Ovary (tissue), 9 donors: ENCODE data around the gene TRPM3. TPM values are rescaled to one million over a fixed set of nuclear protein-coding genes. Genes with fewer than 3 reads are reported as not detected.

Experiments used
- DNase-seq, 5 donors: peaks; one replicate each; pipeline ENCODE4 v3.0.0-alpha.2; 2019 to 2020
- H3K27ac ChIP-seq, 2 donors: fragments of 200-600 bp; one replicate each; pipeline versions ENCODE4 v1.5.1 to v1.8.0; 2019 to 2022
- H3K27me3 ChIP-seq: fragments of 200-600 bp; one replicate; pipeline ENCODE4 v1.8.0; 2022
- H3K36me3 ChIP-seq: fragments of 200-600 bp; sonication (generic); one replicate; pipeline ENCODE4 v1.5.1; 2019
- H3K4me1 ChIP-seq: one replicate; pipeline ENCODE4 v1.8.1; 2013; ENCODE audit warnings: mild to moderate bottlenecking, moderate library complexity; ENCODE audit not compliant: insufficient read depth
- H3K4me3 ChIP-seq: fragments of 200-600 bp; sonication (generic); one replicate; pipeline ENCODE4 v1.5.1; 2017
- H3K9me3 ChIP-seq, 2 donors: fragments of 200-600 bp in 1 of 2; sonication (generic) in 1 of 2; one replicate each; pipeline versions ENCODE4 v1.5.1 to v1.8.1; 2013 to 2019; ENCODE audit warnings: mild to moderate bottlenecking in 1 of 2, moderate library complexity in 1 of 2
- CTCF ChIP-seq, 3 donors: fragments of 450-650 bp in 2 of 3; fragments of 200-600 bp in 1 of 3; IDR thresholded peaks; one replicate each; pipeline versions ENCODE4 v1.5.1 to v1.8.0; 2016 to 2022; ENCODE audit warnings: antibody characterized with exemption in 3 of 3, mild to moderate bottlenecking in 1 of 3
- EP300 ChIP-seq: sonication (generic); formaldehyde crosslinking; IDR thresholded peaks from one replicate; pipeline ENCODE4 v1.6.1; 2017; ENCODE audit warnings: antibody characterized with exemption
- POLR2A ChIP-seq: fragments of 450-650 bp; IDR thresholded peaks from one replicate; pipeline ENCODE4 v1.6.1; 2017; ENCODE audit warnings: antibody characterized with exemption, mild to moderate bottlenecking, moderate library complexity
- WGBS, 3 donors: extraction: QIAGEN DNeasy Blood & Tissue Kit in 1 of 3; methylation state at CpG; one replicate each; pipeline versions ENCODE4 v1.1.5 to v1.1.7; 2013 to 2017; 5-methylcytosine and 5-hydroxymethylcytosine counted together
- intact Hi-C, 4 donors: fragments of 100-400 bp; cut with DNase I; formaldehyde crosslinking; loops; one replicate each; pipeline versions ENCODE4 v1.11.0 to v1.15.1; 2022 to 2023
- polyA plus RNA-seq, 2 donors: library from polyadenylated mRNA; stranded (reverse); fragments of 200-250 nt in 1 of 2; fragments of 350-450 nt in 1 of 2; fragmentation: Illumina TruSeq in 1 of 2; extraction: RNeasy Lipid Tissue Mini Kit (QIAGEN cat#74804) in 1 of 2; gene quantifications; one replicate each; pipeline ENCODE4 v1.2.3, GENCODE V29; 2013 to 2014
- total RNA-seq, 7 donors: library from RNA; depleted of rRNA in 2 of 7; stranded (reverse); fragments of >200 nt in 2 of 7; fragmentation: NEBNext Ultra II Directional in 3 of 7; extraction: Animal tissue kit (Norgen Biotek cat#: 25700) in 3 of 7; gene quantifications; one replicate each; pipeline versions ENCODE4 v1.1.0 to v1.2.4, GENCODE V29; 2016 to 2023
- donor health status: DM: no; HTN: no; CAD: no; lungs with moderate emphysema.
- donor health status: DM: no; HTN: no; CAD: no.
- donor health status: Bipolar disorder and iron deficiency.
- donor health status: DM: yes; HTN: yes; CAD: no.
- donor health status: DM: no; HTN: no; CAD: no.
- donor health status: DM: yes; HTN: yes; CAD: no.

TRPM3 gene
- total and polyA plus RNA-seq, 9 donors: 0.80 to 18.5 (median 4.6) TPM

GRCh38 chr9:71105192-71105591 lies 16.2 kb downstream of the TRPM3 start:
- H3K27ac ChIP-seq: no peak overlapping the region
- H3K27me3 ChIP-seq: no peaks in the 10 kb centered on the region
- intact Hi-C loops: no loop called here
- no peak for TF ChIP-seq POLR2A
- TF ChIP-seq EP300: no peak
- TF ChIP-seq CTCF (IDR thresholded peaks at IDR 0.05): no peak
- DNase-seq: no peak
- H3K4me3 ChIP-seq: no peak overlapping the region
- no peaks in the 10 kb centered on the region for H3K36me3 ChIP-seq
- no peaks in the 10 kb centered on the region for H3K9me3 ChIP-seq
- no peaks in the 10 kb centered on the region for H3K4me1 ChIP-seq
- WGBS, 3 donors: 77 to 92% (median 85%) methylated on average over 1 of the region's 1 CpG

GRCh38 chr9:71098801-71099200 lies 22.6 kb downstream of the TRPM3 start:
- no peak overlapping the region for H3K4me3 ChIP-seq
- intact Hi-C loops: no loop called here
- DNase-seq: no peak
- no peaks in the 10 kb centered on the region for H3K9me3 ChIP-seq
- no peaks in the 10 kb centered on the region for H3K4me1 ChIP-seq
- no peak overlapping the region for H3K27ac ChIP-seq
- 37 to 42% (median 41%) methylated on average over 2 of the region's 2 CpGs for WGBS, 3 donors
- H3K27me3 ChIP-seq: no peaks in the 10 kb centered on the region
- no peaks in the 10 kb centered on the region for H3K36me3 ChIP-seq
- no peak for TF ChIP-seq POLR2A
- no peak for TF ChIP-seq EP300
- TF ChIP-seq CTCF (IDR thresholded peaks at IDR 0.05): no peak

GRCh38 chr9:71097671-71098070 lies 23.8 kb downstream of the TRPM3 start:
- Histone ChIP-seq H3K27me3 (no peaks in the 10 kb centered on the region), H3K4me1 (no peaks in the 10 kb centered on the region), H3K36me3 (no peaks in the 10 kb centered on the region), H3K9me3 (no peaks in the 10 kb centered on the region), H3K27ac (no peak overlapping the region), H3K4me3 (no peak overlapping the region)
- no peak for TF ChIP-seq EP300
- TF ChIP-seq CTCF (IDR thresholded peaks at IDR 0.05): no peak
- no peak for TF ChIP-seq POLR2A
- no peak for DNase-seq
- intact Hi-C loops: no loop called here

GRCh38 chr9:71096421-71097108 lies 24.9 kb downstream of the TRPM3 start:
- H3K27ac ChIP-seq: no peak overlapping the region
- whole genome bisulfite sequencing, 3 donors: 43 to 58% (median 48%) methylated on average over 5 of the region's 5 CpGs
- intact Hi-C loops: no loop called here
- H3K4me1 ChIP-seq: no peaks in the 10 kb centered on the region
- TF ChIP-seq CTCF (IDR thresholded peaks at IDR 0.05) (no peak), POLR2A (no peak), EP300 (no peak)
- no peaks in the 10 kb centered on the region for H3K36me3 ChIP-seq
- peaks cover 3% of the 10 kb centered on the region for H3K27me3 ChIP-seq
- H3K9me3 ChIP-seq: no peaks in the 10 kb centered on the region
- DNase-seq: no peak
- no peak overlapping the region for H3K4me3 ChIP-seq
